H9 (cell line): ENCODE data around the gene NR3C2. TPM values are rescaled to one million over a fixed set of nuclear protein-coding genes. Genes with fewer than 3 reads are reported as not detected.

Experiments used
- DNase-seq: peaks from one replicate; pipeline ENCODE4 v3.0.0-alpha.2; 2017
- H2AFZ ChIP-seq: one replicate; pipeline ENCODE4 v1.6.1; 2013; ENCODE audit warnings: mild to moderate bottlenecking, low read length, control low read depth, moderate library complexity
- H2AK5ac ChIP-seq: 2 replicates; pipeline ENCODE4 v1.6.1; 2013; ENCODE audit warnings: low read length, control low read depth, mixed read lengths; ENCODE audit not compliant: insufficient read length
- H2BK120ac ChIP-seq: one replicate; pipeline ENCODE4 v1.6.1; 2013; ENCODE audit warnings: low read depth, mild to moderate bottlenecking, low read length, control low read depth, inconsistent platforms; ENCODE audit not compliant: poor library complexity, severe bottlenecking
- H2BK12ac ChIP-seq: 2 replicates; pipeline ENCODE4 v1.6.1; 2013; ENCODE audit warnings: low read length, control low read depth, mixed read lengths, low read depth; ENCODE audit not compliant: insufficient read length
- H2BK15ac ChIP-seq: 2 replicates; pipeline ENCODE4 v1.6.1; 2013; ENCODE audit warnings: low read depth, low read length, control low read depth
- H2BK20ac ChIP-seq: one replicate; pipeline ENCODE4 v1.6.1; 2013; ENCODE audit warnings: low read depth, mild to moderate bottlenecking, low read length, control low read depth, inconsistent platforms; ENCODE audit not compliant: poor library complexity, severe bottlenecking
- H2BK5ac ChIP-seq: 2 replicates; pipeline ENCODE4 v1.6.1; 2013; ENCODE audit warnings: low read length, control low read depth, mixed read lengths; ENCODE audit not compliant: insufficient read length
- H3K14ac ChIP-seq: 2 replicates; pipeline ENCODE4 v1.6.1; 2013; ENCODE audit warnings: low read length, control low read depth; ENCODE audit not compliant: insufficient read depth
- H3K18ac ChIP-seq: 2 replicates; pipeline ENCODE4 v1.6.1; 2013; ENCODE audit warnings: low read depth, mild to moderate bottlenecking, mixed read lengths, low read length, control low read depth; ENCODE audit not compliant: insufficient read length
- H3K23ac ChIP-seq: 2 replicates; pipeline ENCODE4 v1.6.1; 2013; ENCODE audit warnings: low read length, control low read depth, mixed read lengths, low read depth; ENCODE audit not compliant: insufficient read length
- H3K23me2 ChIP-seq: 2 replicates; pipeline ENCODE4 v1.6.1; 2013; ENCODE audit warnings: low read depth, mild to moderate bottlenecking, mixed read lengths, low read length, control low read depth; ENCODE audit not compliant: insufficient read length, poor library complexity, severe bottlenecking
- H3K27ac ChIP-seq: 2 replicates; pipeline ENCODE4 v1.5.1; 2013; ENCODE audit warnings: low read length, control low read depth, mixed read lengths, low read depth; ENCODE audit not compliant: insufficient read length
- H3K27me3 ChIP-seq: 2 replicates; pipeline ENCODE4 v1.6.1; 2013; ENCODE audit warnings: low read length, control low read depth, inconsistent platforms; ENCODE audit not compliant: insufficient read depth
- H3K4ac ChIP-seq: 2 replicates; pipeline ENCODE4 v1.6.1; 2013; ENCODE audit warnings: low read depth, mild to moderate bottlenecking, control low read depth, inconsistent platforms, low read length, moderate library complexity
- H3K4me1 ChIP-seq: 2 replicates; pipeline ENCODE4 v1.6.1; 2013; ENCODE audit warnings: low read length, control low read depth, inconsistent platforms; ENCODE audit not compliant: insufficient read depth
- H3K4me2 ChIP-seq: 2 replicates; pipeline ENCODE4 v1.6.1; 2013; ENCODE audit warnings: low read length, control low read depth, mixed read lengths; ENCODE audit not compliant: insufficient read length, insufficient read depth
- H3K56ac ChIP-seq: 2 replicates; pipeline ENCODE4 v1.6.1; 2013; ENCODE audit warnings: low read depth, mild to moderate bottlenecking, mixed read lengths, low read length, control low read depth; ENCODE audit not compliant: insufficient read length
- H3K79me1 ChIP-seq: 2 replicates; pipeline ENCODE4 v1.6.1; 2013; ENCODE audit warnings: low read depth, mild to moderate bottlenecking, moderate library complexity, low read length, control low read depth, inconsistent platforms; ENCODE audit not compliant: insufficient read depth, poor library complexity, severe bottlenecking
- H3K79me2 ChIP-seq: 2 replicates; pipeline ENCODE4 v1.6.1; 2013; ENCODE audit warnings: low read length, control low read depth, inconsistent platforms; ENCODE audit not compliant: insufficient read depth
- H3K9ac ChIP-seq: 2 replicates; pipeline ENCODE4 v1.6.1; 2013; ENCODE audit warnings: low read length, control low read depth, mixed read lengths; ENCODE audit not compliant: insufficient read length; ENCODE audit errors: extremely low read depth
- H3K9me3 ChIP-seq: one replicate; pipeline ENCODE4 v1.6.1; 2013; ENCODE audit warnings: low read depth, low read length, inconsistent platforms; ENCODE audit not compliant: control insufficient read depth
- H3T11ph ChIP-seq: one replicate; pipeline ENCODE4 v1.6.1; 2013; ENCODE audit warnings: mild to moderate bottlenecking, low read length, control low read depth, inconsistent platforms
- H4K20me1 ChIP-seq: one replicate; pipeline ENCODE4 v1.6.1; 2013; ENCODE audit not compliant: control insufficient read depth, insufficient read length, insufficient read depth
- H4K5ac ChIP-seq: 2 replicates; pipeline ENCODE4 v1.6.1; 2013; ENCODE audit warnings: low read depth, mild to moderate bottlenecking, mixed read lengths, low read length, control low read depth; ENCODE audit not compliant: insufficient read length
- H4K8ac ChIP-seq: replicated peaks from 2 replicates; pipeline ENCODE4 v1.6.1; 2013; ENCODE audit warnings: low read length, control low read depth, mixed read lengths, low read depth; ENCODE audit not compliant: insufficient read length
- H4K91ac ChIP-seq: 2 replicates; pipeline ENCODE4 v1.6.1; 2013; ENCODE audit warnings: low read depth, mild to moderate bottlenecking, moderate library complexity, mixed read lengths, low read length, control low read depth; ENCODE audit not compliant: insufficient read length
- H3K27ac Mint-ChIP-seq, 3 experiments: 2 replicates in 2 of 3; 3 replicates in 1 of 3; pipeline ENCODE4 v1.8.0; 2020 to 2021; ENCODE audit warnings: mixed read lengths in 3 of 3, mild to moderate bottlenecking in 1 of 3, moderate library complexity in 1 of 3
- H3K27me3 Mint-ChIP-seq: 2 replicates; pipeline ENCODE4 v1.8.0; 2021; ENCODE audit warnings: low read depth, mild to moderate bottlenecking, moderate library complexity, mixed read lengths
- H3K36me3 Mint-ChIP-seq, 3 experiments: 2 replicates in 2 of 3; 3 replicates in 1 of 3; pipeline ENCODE4 v1.8.0; 2020 to 2021; ENCODE audit warnings: low read depth in 3 of 3, mixed read lengths in 3 of 3; ENCODE audit not compliant: insufficient read depth in 1 of 3
- H3K4me1 Mint-ChIP-seq, 2 experiments: 2 replicates each; pipeline ENCODE4 v1.8.0; 2020; ENCODE audit warnings: mixed read lengths in 2 of 2
- H3K4me3 Mint-ChIP-seq, 2 experiments: 2 replicates in 1 of 2; 3 replicates in 1 of 2; pipeline ENCODE4 v1.8.0; 2020 to 2021; ENCODE audit warnings: mild to moderate bottlenecking in 2 of 2, mixed read lengths in 2 of 2, moderate library complexity in 1 of 2
- H3K9me3 Mint-ChIP-seq, 2 experiments: 2 replicates in 1 of 2; 3 replicates in 1 of 2; pipeline ENCODE4 v1.8.0; 2020; ENCODE audit warnings: mild to moderate bottlenecking in 2 of 2, mixed read lengths in 2 of 2, moderate library complexity in 1 of 2
- CTCF ChIP-seq: fragments of 200-600 bp; sonication (generic); conservative IDR thresholded peaks from 3 replicates; pipeline ENCODE4 v1.8.0; 2021; ENCODE audit warnings: antibody characterized with exemption, mild to moderate bottlenecking
- WGBS: extraction: QIAGEN DNeasy Blood & Tissue Kit; methylation state at CpG from one replicate; pipeline ENCODE4 v1.1.7; 2013; ENCODE audit warnings: missing lambda C conversion rate, low lambda C conversion rate, mixed read lengths; ENCODE audit not compliant: insufficient read length; ENCODE audit errors: extremely low coverage; 5-methylcytosine and 5-hydroxymethylcytosine counted together
- total RNA-seq: library from RNA; stranded (reverse); gene quantifications from 2 replicates; pipeline ENCODE4 v1.2.1, GENCODE V29; 2021

NR3C2 gene
- total RNA-seq, 1 experiment from 2014 or later = 1.4 TPM

- H3K9me3 Mint-ChIP-seq = no peaks in the 10 kb centered on the region
- Histone ChIP-seq H2AFZ (no peak overlapping the region), H4K8ac (no peak overlapping the region), H3K9me3 (no peaks in the 10 kb centered on the region), H3K56ac (no peak overlapping the region), H3K9ac (no peak overlapping the region), H3K23me2 (no peaks in the 10 kb centered on the region), H3K27me3 (no peaks in the 10 kb centered on the region), H4K20me1 (no peaks in the 10 kb centered on the region), H3K27ac (no peak overlapping the region), H2BK120ac (no peak overlapping the region), H3K79me1 (no peaks in the 10 kb centered on the region), H4K91ac (no peak overlapping the region), H3T11ph (no peak overlapping the region), H2BK12ac (no peak overlapping the region), H3K14ac (no peak overlapping the region), H3K4ac (no peak overlapping the region), H2BK15ac (no peak overlapping the region), H2BK5ac (no peak overlapping the region), H3K4me2 (no peak overlapping the region), H2BK20ac (no peak overlapping the region), H2AK5ac (no peak overlapping the region), H3K79me2 (no peaks in the 10 kb centered on the region), H3K4me1 (no peaks in the 10 kb centered on the region), H4K5ac (no peak overlapping the region), H3K18ac (no peak overlapping the region), H3K23ac (no peak overlapping the region)
- no CpG with 5 or more reads among the region's 11 CpGs for WGBS
- H3K4me1 Mint-ChIP-seq = no peaks in the 10 kb centered on the region
- H3K27ac Mint-ChIP-seq = no peak overlapping the region
- no peaks in the 10 kb centered on the region for H3K27me3 Mint-ChIP-seq
- H3K4me3 Mint-ChIP-seq = no peak overlapping the region
- no peak for TF ChIP-seq CTCF
- DNase-seq = no peak
- no peaks in the 10 kb centered on the region for H3K36me3 Mint-ChIP-seq
These were observed 227.6 kb downstream of the NR3C2 start for GRCh38 chr4:148214529-148215166.
